ENCODE results near the gene PEAK1. TPM values are rescaled to one million over a fixed set of nuclear protein-coding genes. Genes with fewer than 3 reads are reported as not detected.

PEAK1 gene
- total RNA-seq, 4 donors from 2014 or later: 78.3 to 112 (median 95.2) TPM

DNA sequence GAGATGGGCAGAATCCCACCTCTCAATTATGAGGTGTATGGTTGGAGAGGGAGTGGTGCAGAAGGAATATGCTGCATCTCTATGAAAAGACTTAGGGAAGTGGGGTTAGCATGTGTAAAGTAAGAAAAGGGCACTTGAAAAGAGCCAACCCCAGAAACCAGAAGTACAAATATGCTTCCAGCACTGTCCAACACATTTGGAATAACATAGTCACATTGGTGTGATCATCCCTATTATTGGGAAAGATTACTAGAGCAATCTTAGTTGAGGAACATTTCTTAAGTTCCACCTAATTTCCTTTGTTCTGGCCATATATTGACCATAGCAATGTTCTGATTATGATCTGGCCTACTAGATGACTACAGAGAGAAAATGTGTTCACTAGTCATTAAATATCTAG, 35.0 kb upstream of the PEAK1 start:
- Histone ChIP-seq H3K27ac (peak overlapping the region in 1 of 4 donors; percentile 61), H3K27me3 (no peaks in the 10 kb centered on the region)

DNA sequence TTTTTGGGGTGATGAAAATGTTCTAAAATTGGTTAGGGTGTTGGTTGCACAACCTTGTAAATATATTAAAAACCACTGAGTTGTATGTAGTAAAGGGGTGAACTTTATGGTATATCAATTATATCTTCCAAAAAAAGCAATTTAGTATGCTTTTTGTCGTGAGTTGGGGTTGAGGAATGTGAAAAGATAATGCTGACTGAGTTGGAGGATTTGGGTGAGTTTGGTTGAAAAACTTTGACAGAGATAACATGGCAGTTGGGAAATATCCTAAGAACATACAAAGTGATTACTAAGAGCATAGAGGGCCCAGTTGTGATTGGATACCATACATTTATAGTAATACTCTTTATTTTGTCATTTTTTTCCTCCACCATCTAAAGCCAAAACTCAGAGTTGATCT, 34.4 kb upstream of the PEAK1 start:
- TF ChIP-seq POLR2A (IDR thresholded peaks at IDR 0.05): no peak
- TF ChIP-seq EP300 (IDR thresholded peaks at IDR 0.05): no peak
- TF ChIP-seq, protein P1, sequence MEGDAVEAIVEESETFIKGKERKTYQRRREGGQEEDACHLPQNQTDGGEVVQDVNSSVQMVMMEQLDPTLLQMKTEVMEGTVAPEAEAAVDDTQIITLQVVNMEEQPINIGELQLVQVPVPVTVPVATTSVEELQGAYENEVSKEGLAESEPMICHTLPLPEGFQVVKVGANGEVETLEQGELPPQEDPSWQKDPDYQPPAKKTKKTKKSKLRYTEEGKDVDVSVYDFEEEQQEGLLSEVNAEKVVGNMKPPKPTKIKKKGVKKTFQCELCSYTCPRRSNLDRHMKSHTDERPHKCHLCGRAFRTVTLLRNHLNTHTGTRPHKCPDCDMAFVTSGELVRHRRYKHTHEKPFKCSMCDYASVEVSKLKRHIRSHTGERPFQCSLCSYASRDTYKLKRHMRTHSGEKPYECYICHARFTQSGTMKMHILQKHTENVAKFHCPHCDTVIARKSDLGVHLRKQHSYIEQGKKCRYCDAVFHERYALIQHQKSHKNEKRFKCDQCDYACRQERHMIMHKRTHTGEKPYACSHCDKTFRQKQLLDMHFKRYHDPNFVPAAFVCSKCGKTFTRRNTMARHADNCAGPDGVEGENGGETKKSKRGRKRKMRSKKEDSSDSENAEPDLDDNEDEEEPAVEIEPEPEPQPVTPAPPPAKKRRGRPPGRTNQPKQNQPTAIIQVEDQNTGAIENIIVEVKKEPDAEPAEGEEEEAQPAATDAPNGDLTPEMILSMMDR (IDR thresholded peaks at IDR 0.05): no peak
- 87 to 93% methylated on average over 1 of the region's 1 CpG for WGBS, 2 donors
- Histone ChIP-seq H3K4me3 (no peak overlapping the region), H3K9me3 (no peaks in the 10 kb centered on the region), H3K27ac (no peak overlapping the region), H3K4me1 (peaks cover 0 to 38% (median 17%) of the 10 kb centered on the region in 4 donors), H3K36me3 (no peaks in the 10 kb centered on the region), H3K27me3 (no peaks in the 10 kb centered on the region)
- no peak for DNase-seq (ENCODE audit: low spot score in 2 of 2)

More for the DNA sequence above, 35.0 kb upstream of the PEAK1 start:
- no peaks in the 10 kb centered on the region for H3K9me3 ChIP-seq
- H3K4me3 ChIP-seq: no peak overlapping the region
- H3K36me3 ChIP-seq: no peaks in the 10 kb centered on the region
- TF ChIP-seq, protein P1 (IDR thresholded peaks at IDR 0.05): no peak
- no peak for TF ChIP-seq POLR2A (IDR thresholded peaks at IDR 0.05)
- no peak for TF ChIP-seq EP300 (IDR thresholded peaks at IDR 0.05)
- no peak for DNase-seq (ENCODE audit: low spot score in 2 of 2)
- peaks cover 0 to 38% (median 17%) of the 10 kb centered on the region in 4 donors for H3K4me1 ChIP-seq

DNA sequence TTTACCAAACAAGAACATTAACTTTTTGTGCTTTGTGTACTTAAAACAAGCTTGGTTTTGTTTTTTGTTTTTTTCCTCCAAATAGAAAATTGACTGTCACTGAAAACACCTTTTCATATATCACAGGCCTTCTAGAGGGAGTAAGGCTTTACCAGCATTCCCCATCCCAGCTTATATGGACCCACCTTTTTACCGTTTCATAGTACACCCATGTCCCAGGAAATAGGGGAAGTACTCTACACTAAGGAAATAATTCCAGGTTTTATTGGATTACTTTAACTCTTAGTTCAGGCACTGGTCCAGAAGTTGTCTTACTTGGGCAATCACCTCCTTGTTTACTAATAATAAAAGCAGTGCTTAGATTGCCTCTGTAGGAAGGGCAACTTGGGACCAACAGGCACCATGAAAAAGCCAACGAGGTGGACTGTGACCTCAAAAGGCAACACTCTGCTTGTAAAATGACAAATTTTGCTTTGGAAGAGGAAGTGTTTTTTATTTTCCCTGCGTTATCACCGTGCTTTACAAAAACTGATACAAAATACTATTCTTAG, 27.0 kb upstream of the PEAK1 start:
- Histone ChIP-seq H3K27ac (no peak overlapping the region), H3K9me3 (no peaks in the 10 kb centered on the region), H3K36me3 (no peaks in the 10 kb centered on the region), H3K4me3 (no peak overlapping the region), H3K4me1 (peaks cover 0 to 22% (median 2%) of the 10 kb centered on the region in 4 donors), H3K27me3 (no peaks in the 10 kb centered on the region)
- WGBS, 2 donors: 49 to 62% methylated on average over 4 of the region's 4 CpGs
- DNase-seq (ENCODE audit: low spot score in 2 of 2): no peak
- TF ChIP-seq EP300 (IDR thresholded peaks at IDR 0.05) (no peak), POLR2A (IDR thresholded peaks at IDR 0.05) (no peak)

DNA sequence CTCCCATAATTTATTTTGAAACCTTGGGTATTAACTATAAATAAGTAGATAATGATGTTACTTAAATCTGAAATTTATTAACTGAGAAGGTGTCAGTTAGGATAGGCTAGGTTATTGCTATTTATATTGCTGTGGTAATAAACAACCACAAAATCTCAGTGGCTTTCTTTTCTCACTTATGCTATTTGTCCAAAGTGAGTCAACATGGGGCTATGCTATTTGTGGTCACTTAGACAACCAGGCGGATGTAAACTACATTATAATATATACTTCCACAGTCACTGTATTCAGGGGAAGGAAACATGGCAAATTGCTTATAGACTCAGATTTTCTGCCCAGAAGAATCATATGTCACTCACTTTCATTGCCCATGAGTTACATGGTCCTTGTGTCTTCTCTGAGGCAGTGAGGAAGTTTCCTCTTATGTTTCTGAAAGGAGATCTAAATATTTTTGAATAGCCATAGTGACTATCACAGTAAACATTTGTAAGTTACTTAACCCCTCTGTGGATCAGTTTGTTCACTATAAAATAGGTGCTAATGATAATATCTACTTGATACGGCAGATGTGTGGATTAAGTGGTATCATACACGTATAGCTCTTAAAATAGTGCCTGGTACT, 20.6 kb upstream of the PEAK1 start:
- Histone ChIP-seq H3K4me3 (no peak overlapping the region), H3K27me3 (no peaks in the 10 kb centered on the region), H3K36me3 (no peaks in the 10 kb centered on the region), H3K9me3 (no peaks in the 10 kb centered on the region), H3K4me1 (peaks cover 0 to 29% (median 0%) of the 10 kb centered on the region in 4 donors), H3K27ac (no peak overlapping the region)
- 81 to 90% methylated on average over 3 of the region's 3 CpGs for WGBS, 2 donors
- TF ChIP-seq EP300 (IDR thresholded peaks at IDR 0.05) (no peak), POLR2A (IDR thresholded peaks at IDR 0.05) (no peak)
- TF ChIP-seq, protein P1 (IDR thresholded peaks at IDR 0.05): no peak
- DNase-seq (ENCODE audit: low spot score in 2 of 2): no peak

GRCh38 chr15:77437264-77437663, 17.4 kb upstream of the PEAK1 start:
- no peaks in the 10 kb centered on the region for H3K9me3 ChIP-seq
- TF ChIP-seq, protein P1 (IDR thresholded peaks at IDR 0.05): no peak
- TF ChIP-seq EP300 (IDR thresholded peaks at IDR 0.05) (no peak), POLR2A (IDR thresholded peaks at IDR 0.05) (no peak)
- WGBS, 2 donors: 91 to 92% methylated on average over 4 of the region's 4 CpGs

More at GRCh38 chr15:77437264-77437663, 17.4 kb upstream of the PEAK1 start:
- Histone ChIP-seq H3K4me1 (peaks cover 0 to 15% (median 0%) of the 10 kb centered on the region in 4 donors), H3K27ac (no peak overlapping the region), H3K27me3 (no peaks in the 10 kb centered on the region), H3K4me3 (no peak overlapping the region), H3K36me3 (no peaks in the 10 kb centered on the region)
- DNase-seq (ENCODE audit: low spot score in 2 of 2): no peak
